Activated naive CD4-positive, alpha-beta T cell (primary cell): Measurements from ENCODE around the gene STUB1.
A peak's percentile ranks its signal among the peaks of the same experiment; 100 is the strongest.

Experiments used
- DNase-seq, 4 experiments: peaks; one replicate each; lab custom pipeline; 2025; lab: John Stamatoyannopoulos, UW

Gene STUB1

DNA sequence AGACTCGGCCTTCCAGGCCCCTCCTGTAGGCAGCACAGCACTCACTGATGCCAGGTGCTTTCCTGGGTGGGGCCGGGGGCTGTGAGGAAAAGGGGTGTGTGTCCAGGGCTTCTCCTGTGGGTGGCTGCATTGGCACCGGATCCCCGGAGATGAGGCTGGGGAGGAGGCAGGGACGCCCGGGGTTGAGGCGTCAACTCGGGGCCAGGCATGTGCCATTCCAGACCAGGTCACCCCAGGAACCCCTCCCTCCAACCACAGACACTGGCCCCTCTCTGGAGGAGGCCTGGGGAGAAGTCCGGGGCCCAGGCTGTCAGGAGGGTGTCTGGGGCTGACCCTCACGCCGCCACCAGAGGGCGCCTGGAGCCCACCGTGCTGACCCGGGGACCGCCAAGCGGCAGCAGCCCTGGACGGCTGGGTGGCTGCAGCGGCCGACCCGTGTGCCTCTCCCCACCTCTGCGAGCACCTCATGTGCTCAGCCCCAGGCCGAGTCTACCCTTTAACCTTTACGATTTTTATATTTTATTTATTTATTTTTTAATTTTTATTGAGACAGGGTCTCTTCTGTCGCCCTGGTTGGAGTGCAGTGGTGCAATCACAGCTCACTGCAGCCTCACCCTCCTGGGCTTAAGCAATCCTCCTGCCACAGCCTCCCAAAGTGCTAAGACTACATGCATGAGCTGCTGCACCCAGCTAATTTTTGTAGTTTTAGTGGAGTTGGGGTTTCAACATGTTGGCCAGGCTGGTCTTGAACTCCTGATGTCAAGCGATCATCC is 31.5 kb downstream of the STUB1 start:
- peak; percentile 48 to 76 (median 62) for DNase-seq

DNA sequence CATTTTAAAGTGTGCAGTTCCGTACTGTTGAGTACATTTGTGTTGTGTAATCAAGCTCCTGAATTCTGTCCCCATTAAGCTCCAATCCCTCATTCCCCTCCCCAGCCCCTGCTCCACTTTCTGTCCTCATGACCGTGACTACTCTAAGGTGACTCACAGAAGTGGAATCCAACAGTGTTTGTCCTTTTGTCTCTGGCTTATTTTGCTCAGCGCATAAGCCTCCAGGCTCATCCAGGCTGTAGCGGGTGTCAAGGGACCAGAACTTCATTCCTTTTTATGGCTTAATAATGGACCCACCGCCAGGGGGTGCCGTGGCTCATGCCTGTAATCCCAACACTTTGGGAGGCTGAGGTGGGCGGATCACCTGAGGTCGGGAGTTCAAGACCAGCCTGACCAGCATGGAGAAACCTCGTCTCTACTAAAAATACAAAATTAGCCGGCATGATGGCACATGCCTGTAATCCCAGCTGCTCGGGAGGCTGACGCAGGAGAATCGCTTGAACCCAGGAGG is 32.6 kb downstream of the STUB1 start:
- peak in 2 of 4 experiments; percentile 16 to 35 for DNase-seq

DNA sequence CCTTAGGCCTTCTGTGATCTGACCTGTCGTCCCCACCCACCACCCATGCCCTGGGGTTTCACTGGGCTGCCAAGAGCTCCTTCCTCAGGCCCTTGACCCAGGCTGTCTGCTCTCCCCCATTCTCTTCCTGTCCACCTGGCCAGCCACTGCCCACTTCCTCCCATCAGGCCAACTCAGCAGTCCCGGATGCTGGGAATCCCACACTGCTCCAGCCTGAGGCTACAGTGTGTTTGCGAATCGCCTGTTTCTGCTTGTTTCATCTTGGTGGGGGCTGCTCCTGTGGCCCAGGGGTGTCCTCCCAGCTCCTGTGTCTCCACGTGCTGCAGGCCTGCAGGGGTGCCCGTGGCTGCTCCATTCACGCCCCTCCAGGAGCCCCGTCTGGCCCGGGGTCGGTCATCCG is 33.9 kb downstream of the STUB1 start:
- DNase-seq = no peak

DNA sequence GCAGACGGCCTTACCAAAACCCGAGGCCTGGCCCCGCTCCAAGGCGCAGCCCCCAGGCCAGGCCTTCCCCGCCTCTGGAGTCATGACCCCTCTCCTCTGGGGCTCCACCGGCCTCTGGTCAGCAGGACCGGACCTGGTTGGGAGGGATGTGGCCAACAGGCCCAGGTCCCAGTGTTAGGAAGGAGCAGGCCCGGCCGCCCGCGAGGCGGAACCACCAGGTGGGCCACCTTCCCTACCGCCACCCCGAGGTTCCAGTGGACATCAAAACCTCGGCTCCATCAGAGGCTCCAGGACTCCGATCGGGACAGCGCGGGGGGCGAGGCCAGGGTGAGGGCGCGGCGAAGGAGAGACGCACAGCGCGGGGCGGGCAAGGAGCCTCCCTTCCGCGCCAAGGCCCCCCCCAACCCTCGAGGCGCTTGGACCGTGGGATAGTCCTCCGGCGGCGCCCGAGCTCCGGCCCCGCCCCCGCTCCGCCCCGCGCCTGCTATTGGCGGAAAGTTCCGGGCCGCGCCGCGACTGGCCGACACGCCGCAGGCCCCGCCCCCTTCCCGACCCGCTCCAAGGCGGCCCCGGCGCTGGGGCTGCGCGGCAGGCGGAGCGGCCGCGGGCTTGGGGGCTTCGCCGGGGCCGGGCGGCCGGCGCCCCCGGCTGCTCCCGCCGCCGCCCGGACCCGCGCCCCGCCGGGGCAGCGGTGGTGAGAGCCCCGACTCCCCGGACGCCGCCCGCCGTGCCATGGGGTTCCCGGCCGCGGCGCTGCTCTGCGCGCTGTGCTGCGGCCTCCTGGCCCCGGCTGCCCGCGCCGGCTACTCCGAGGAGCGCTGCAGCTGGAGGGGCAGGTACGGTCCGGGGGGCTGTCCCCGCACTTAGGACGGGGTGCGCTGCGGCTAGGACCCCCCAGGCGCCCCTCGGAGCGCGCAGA is 34.6 kb downstream of the STUB1 start, which contains the start of gene METRN:
Gene METRN (plus strand): TSS at position 561 of the 919 bp plus-strand sequence. CDS start 172 bp downstream, at position 733.
- DNase-seq = peak; percentile 49 to 84 (median 68)

DNA sequence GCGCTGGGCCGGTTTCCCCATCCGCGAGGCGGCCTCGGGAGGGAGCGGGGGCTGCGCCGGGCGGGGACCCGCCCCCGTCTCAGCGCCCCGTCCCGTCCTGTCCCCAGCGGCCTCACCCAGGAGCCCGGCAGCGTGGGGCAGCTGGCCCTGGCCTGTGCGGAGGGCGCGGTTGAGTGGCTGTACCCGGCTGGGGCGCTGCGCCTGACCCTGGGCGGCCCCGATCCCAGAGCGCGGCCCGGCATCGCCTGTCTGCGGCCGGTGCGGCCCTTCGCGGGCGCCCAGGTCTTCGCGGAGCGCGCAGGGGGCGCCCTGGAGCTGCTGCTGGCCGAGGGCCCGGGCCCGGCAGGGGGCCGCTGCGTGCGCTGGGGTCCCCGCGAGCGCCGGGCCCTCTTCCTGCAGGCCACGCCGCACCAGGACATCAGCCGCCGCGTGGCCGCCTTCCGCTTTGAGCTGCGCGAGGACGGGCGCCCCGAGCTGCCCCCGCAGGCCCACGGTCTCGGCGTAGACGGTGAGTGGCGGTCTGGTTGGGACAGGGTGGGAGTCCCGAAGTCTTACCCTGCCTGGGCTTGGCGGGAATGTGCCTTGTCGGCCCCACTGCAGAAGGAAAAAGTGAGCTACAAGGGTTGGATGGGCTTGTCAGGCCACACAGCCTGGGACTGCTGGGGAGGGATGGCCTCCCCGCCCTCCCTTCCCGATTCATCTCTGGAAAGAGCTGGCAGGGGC is 35.4 kb downstream of the STUB1 start:
- DNase-seq = no peak

DNA sequence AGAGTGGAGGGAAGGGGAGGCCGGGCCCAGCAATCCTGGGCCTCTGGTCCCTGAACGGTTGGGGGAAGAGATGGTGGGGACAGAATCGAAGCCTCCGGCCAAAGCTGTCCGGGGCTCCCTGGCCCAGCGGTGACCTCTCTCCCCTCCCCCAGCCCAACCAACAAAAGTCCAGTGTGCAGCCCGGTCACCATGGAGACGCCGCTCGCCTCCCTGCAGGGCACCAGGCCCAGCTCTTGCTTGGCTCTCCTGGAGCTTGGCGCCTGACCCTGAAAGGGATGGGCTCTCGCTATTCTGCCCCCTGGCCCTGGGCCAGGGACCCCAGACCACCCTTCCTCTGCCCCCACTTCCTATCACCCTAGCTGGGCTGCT is 36.0 kb downstream of the STUB1 start:
- no peak for DNase-seq

DNA sequence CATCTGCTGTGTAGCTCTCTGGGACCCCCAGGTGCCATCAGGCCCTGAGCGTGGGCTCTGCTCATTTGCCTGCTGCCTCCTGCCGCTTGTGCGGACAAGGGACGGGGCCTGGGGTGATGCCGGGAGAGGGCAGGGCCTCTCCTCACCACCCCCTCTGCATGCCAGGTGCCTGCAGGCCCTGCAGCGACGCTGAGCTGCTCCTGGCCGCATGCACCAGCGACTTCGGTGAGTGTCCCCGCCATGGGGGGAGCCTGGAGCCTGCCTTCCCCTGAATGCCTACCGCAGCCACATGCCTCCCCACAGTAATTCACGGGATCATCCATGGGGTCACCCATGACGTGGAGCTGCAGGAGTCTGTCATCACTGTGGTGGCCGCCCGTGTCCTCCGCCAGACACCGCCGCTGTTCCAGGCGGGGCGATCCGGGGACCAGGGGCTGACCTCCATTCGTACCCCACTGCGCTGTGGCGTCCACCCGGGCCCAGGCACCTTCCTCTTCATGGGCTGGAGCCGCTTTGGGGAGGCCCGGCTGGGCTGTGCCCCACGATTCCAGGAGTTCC is 36.6 kb downstream of the STUB1 start:
- no peak for DNase-seq

DNA sequence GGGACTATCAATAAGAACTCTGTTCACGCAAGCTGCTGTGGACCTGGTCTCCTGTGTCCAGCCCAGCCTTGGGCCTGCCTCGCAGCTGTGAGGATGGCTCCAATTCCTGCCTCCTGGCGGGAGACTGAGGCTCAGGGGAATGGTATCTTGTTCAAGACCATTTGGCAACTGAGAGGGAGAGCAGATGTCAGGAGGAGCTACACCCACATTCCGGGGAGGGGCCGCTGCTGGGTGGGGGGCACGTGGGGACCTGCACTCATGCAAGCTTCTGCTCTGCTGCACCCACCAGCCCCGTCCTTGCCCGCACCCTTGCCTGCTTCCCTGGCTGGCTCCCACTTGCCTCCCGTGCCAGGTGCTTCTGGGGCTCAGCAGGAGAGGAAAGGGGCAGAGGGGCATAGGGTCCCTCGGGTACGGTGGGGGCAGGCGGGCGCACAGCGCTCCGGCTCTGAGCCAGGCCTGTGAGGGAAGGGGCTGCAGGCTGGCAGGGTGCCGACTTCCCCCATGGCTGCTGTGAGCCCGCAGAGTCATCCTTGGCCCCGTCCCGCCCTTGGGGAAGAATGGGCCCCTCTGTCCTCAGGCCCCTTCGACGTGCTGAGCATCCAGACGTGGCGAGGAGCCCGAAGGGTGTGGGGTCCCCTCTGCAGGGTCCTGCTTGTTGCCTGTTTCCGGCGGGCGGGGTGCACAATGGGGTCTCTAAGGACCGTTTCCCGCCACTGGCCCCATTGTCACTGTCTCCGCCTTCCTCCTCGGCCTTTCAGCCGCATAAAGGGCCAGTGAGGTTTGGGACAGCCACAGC is 37.4 kb downstream of the STUB1 start:
- DNase-seq = no peak

DNA sequence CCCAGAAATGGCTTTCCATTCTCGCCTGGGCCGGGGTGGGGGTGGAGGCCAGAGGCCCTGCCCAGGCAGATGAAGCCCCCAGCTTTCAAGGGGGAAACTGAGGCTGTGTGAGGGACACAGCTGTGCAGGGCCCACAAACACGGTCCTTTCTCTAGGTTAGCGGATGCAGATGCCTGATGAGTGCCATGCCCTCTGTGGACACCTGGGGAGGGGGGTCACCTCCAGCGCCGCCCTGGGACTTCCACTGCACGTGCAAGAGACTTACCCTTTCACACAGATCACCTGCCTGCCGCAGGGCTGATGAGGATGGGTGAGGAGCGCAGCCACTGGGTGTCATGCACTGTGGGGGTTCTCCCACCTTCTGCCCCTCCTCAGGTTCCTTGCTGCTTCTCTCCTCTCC is 38.2 kb downstream of the STUB1 start:
- DNase-seq = no peak

DNA sequence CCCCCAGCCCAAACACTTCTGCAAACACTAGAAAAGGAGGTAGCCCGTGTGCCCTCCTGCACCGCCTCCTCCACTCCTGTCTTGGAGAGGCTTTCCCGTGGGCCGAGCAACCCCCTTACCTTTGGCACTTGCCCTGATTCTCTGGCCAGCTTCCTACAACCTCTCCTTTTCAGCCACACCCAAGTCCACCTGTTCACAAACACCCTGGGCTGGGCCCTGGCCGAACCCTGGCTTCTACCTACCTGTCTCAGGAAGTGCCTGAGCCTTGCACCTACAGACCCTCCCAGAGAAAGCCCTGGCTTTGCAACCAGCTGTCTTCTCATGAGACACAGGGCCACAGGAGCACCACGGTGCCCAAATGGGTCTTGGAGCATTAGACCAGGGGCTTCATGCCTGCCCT is 38.7 kb downstream of the STUB1 start:
- DNase-seq = no peak

DNA sequence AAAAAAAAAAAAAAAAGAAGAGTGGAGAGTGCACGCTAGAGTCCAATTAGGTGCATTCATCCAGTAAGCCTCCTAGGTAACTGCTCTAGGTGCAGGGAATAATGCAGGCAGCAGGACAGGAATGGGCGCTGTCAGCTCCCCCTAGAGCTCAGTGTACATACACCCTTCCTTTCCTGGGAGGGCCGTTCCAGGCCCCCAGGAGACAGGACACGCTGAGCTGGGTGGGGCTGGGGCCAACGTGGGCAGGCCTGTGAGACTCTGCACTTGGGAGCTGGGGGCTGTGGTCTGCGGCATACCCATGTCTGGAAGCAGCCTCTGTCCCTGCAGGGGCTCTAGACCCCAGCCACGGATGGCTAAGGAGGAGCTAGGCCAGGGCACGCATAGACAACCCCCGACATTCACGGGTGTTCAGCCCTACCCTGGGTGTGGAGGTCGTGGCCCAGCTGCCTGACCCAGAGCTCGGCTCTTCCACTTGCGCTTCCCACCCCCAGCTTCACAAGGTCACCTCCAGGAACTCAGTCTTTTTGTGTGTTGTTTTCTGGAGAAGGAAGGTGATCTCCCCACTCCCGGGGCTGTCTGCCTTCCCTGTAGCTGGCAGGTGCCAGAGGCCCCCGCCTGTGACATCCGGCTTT is 39.7 kb downstream of the STUB1 start:
- no peak for DNase-seq

DNA sequence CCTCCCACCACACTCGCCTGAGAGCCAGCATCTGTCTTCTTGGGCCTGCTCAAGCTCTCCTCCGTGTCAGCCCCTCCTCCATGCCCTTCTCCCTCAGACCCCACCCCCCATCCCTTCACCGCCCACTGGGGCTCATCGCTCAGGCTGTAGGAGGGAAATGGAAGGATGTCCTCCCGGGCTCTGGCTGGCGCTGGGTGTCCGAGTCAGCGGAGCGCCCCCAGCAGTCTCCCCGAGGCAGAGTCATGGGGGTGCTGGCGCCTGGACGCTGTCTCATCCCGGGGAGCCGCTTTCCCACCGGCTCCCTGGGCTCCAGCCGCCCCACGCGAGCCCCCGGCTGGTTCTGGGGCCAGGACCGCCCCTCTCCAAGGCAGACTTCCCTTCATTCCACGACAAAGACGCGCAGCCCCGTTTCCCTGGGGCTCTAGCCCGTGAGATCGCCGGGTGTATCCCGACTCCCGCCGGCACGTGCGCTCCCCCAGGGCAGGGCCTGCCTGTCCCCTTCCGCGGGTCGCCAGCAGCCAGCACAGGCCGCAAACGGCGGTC is 40.3 kb downstream of the STUB1 start:
- no peak for DNase-seq

DNA sequence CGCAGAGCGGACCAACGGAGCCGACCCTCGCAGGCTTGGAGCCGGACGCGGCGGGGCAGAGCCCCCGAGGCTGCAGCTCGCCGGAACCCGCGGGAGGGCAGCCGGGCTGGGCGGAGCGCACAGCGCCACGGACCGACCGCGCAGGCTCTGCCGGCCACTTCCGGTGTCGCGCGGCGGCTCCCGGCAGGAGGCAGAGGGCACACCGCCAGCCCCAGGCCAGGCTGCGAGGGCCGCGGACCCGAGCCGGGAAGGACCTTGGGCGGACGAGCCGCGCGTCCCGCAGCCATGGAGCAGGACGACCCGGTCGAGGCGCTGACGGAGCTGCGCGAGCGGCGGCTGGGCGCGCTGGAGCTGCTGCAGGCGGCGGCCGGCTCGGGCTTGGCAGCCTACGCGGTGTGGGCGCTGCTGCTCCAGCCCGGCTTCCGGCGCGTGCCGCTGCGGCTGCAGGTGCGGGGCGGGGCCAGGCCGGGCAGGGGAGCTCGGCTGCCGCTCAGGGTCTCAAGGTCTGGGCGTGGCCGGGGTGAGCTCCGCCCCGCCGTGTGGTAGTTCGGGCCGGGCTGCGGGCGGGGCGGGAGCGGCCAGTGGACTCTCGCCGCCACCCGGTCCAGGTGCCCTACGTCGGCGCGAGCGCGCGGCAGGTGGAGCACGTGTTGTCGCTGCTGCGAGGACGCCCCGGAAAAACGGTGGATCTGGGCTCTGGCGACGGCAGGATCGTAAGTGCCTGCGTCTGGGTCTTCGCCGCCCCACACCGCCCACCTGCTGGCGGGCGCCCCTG is 41.0 kb downstream of the STUB1 start, which contains the start of gene ANTKMT:
Gene ANTKMT (plus strand): TSS at position 157 of the 775 bp plus-strand sequence. CDS start 129 bp downstream, at position 286.
- DNase-seq = peak in 2 of 4 experiments; percentile 28 to 60

DNA sequence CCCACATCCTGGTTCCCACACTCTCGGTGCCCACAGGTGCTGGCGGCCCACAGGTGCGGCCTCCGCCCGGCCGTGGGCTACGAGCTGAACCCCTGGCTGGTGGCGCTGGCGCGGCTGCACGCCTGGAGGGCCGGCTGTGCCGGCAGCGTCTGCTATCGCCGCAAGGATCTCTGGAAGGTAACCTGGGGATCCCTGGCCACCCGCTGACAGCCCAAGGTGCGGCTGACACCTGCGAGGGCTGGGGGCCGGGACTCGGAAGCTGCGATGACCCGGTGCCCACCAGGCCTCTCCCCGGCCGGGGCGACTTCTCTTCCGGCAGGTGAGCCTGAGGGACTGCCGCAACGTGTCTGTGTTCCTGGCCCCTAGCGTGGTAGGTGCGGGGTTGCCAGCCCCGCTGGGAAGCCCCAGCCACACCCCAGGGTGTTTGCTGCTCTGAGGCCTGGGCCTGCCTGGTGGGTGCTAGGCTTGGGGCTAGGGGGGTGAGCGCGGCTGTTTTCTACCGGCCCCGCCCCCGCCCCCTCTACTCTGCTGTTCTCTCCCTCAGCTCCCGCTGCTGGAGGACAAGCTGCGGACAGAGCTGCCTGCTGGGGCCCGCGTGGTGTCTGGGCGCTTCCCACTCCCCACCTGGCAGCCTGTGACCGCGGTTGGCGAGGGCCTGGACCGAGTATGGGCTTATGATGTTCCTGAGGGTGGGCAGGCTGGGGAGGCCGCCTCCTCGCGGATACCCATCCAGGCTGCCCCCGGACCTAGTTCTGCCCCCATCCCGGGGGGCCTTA is 41.7 kb downstream of the STUB1 start:
- DNase-seq = no peak

DNA sequence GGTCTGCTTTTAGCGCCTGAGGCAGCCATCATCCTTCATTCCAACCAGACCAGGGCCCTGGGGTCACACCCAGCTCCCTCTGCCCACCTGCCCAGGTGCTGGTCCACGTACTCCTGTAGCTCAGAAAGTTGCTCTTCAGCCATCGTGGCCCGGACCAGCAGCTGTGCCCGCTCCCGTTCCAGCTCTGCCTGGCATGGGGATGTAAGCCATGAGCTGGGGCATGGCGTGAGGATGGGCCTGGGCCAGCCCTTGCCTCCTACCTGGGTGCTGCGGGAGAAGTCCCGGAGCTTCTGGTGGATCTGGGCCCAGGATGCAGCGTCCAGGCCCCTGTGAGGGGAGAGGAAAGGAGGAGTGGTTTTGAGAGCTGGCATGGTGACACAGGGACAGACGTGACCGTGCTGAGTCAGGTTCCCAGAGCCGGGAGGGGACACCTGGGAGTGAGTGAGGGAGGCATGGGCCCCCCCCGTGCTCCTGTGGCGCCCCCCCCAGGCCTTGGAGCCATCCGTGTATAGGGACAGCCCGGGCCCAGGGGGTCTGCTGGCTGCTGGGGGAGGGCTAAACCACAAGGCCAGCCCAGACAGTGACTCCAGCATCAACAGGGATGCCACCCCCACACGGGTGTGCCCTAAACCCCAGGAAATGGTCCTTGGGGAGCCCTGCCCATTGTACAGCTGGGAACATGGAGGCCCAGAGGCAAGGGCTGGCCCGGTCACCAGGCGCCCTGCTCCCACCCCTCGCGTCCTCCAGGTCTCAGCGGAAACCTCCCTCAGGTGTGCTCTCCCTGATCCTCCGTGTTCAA is 42.8 kb downstream of the STUB1 start:
- DNase-seq = no peak

DNA sequence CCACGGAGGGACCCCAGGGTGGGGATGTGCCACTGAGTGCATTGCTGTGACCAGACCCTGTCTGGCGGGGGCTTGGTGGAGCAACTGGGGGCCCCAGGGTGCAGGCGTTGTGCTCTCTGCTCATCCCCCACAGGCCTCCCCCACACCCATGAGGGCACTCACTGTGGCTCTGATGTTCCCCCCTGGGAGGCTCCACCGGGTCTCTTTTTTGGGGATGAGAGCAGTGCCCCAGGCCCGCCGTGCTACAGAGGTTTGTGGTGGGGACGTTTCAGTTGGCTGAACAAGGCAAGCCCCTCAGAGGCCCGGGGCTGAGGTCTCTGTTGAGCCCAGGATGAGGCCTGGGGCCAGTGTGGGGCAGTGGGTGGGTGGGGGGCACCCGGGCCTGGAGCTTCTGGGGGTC is 43.5 kb downstream of the STUB1 start:
- DNase-seq = no peak

DNA sequence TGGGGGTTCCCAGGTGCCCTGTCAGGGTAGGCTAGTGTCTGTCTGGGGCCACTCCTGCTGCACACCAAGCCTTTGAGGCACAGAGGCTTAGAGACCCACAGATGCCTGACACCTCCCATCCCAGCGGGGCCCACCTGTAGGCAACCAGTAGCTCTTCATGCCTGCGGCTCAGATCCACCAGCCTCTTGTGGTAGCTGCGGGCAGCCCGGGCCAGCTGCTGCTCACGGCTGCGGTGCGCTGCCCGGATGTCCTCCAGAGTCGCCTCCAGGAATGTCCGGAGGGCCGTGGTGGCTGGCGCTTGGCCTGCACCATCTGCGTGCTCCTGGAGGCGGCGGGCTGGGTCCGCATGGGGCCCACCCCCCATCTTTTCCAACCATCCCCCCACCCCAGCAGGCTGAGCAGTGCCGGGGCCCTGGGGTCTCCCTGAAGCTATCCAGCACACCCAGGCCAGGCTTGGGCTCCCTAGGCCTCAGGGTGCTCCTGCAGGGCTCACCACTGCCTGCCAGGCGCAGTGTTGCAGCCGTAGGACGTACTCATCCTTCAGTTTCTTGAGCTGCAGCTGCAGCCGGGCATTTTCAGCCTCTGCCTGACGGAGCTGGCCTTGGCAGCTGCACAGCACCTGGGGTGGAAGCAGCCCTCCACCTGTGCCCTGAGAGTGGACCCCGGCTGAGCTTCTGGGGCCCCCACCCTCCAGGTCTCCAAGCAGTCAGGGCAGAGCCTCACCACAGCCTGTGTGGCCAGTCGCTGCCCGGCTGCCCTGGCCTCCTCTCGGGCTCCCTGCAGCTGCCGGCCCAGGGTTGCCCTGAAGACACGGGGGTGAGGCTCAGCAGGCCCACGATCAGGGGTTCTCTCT is 44.2 kb downstream of the STUB1 start:
- DNase-seq = no peak
